Gastrocnemius medialis (tissue), 4 donors: Measurements from ENCODE around the gene MFSD2B.

Source experiments
- POLR2A ChIP-seq, 2 donors: fragments of 450-650 bp; IDR thresholded peaks; one replicate each; pipeline ENCODE4 v1.6.1; 2017; ENCODE audit warnings: antibody characterized with exemption in 2 of 2, mild to moderate bottlenecking in 2 of 2, moderate library complexity in 2 of 2
- TF ChIP-seq, protein P1 (sequence below), 5 experiments: fragments of 450-650 bp in 3 of 5; fragments of 200-600 bp in 2 of 5; sonication (generic) in 2 of 5; IDR thresholded peaks in 4 of 5; conservative IDR thresholded peaks in 1 of 5; 1 replicate in 4 of 5; 2 replicates in 1 of 5; pipeline ENCODE4 v1.5.1; 2016 to 2019; ENCODE audit warnings: antibody characterized with exemption in 5 of 5, mild to moderate bottlenecking in 3 of 5, moderate library complexity in 3 of 5

DNA sequence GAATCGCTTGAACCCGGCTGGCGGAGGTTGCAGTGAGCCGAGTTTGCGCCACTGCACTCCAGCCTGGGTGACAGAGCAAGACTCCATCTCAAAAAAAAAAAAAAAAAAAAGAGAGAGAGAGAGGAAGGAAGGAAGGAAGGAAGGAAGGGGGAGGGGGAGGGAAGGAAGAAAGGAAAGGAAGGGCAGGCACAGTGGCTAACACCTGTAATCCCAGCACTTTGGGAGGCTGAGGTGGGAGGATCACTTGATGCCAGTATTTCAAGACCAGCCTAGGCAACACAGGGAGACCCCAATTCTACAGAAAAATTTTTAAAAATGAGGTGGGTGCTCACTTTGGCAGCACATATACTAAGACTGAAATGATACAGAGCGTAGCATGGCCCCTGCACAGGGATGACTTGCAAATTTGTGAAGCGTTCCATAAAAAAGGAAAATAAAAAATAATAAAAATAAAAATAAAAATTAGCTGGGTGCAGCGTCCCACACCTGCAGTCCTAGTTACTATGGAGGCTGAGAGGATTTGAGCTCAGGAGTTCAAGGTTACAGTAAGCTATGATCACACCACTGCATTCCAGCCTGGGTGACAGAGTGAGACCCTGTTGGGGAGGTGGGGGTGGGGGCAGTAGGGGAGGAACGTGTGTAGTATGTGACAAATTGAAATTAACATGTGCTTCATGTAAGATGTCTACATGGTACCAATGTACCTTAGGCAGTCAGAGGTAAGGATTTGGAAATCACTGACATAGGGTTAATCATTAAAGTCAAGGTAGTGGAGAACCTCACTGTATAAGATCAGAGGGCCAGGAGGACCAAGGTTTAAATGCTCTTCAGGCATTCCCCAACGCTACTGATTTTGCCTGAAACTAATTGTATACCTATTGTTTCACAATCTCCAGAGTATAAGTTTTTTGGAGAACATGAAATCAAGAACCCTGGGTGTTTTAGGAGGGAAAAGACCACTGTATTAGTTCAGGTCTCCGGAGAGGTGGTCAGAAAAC, 35.9 kb downstream of the MFSD2B start:
- TF ChIP-seq, protein P1, sequence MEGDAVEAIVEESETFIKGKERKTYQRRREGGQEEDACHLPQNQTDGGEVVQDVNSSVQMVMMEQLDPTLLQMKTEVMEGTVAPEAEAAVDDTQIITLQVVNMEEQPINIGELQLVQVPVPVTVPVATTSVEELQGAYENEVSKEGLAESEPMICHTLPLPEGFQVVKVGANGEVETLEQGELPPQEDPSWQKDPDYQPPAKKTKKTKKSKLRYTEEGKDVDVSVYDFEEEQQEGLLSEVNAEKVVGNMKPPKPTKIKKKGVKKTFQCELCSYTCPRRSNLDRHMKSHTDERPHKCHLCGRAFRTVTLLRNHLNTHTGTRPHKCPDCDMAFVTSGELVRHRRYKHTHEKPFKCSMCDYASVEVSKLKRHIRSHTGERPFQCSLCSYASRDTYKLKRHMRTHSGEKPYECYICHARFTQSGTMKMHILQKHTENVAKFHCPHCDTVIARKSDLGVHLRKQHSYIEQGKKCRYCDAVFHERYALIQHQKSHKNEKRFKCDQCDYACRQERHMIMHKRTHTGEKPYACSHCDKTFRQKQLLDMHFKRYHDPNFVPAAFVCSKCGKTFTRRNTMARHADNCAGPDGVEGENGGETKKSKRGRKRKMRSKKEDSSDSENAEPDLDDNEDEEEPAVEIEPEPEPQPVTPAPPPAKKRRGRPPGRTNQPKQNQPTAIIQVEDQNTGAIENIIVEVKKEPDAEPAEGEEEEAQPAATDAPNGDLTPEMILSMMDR (IDR thresholded peaks at IDR 0.05 in 4 of 5, conservative IDR thresholded peaks at IDR 0.05 in 1 of 5): no peak
- TF ChIP-seq POLR2A (IDR thresholded peaks at IDR 0.05): no peak
